GM23338 (cell line): ENCODE data around the gene ARPC4. TPM values are rescaled to one million over a fixed set of nuclear protein-coding genes. Genes with fewer than 3 reads are reported as not detected.
A peak's percentile ranks its signal among the peaks of the same experiment; 100 is the strongest.

Experiments
- ATAC-seq: fragments of 200-7000 bp; cut with Tn5 transposase; 3 replicates; pipeline ENCODE4 v1.9.1; 2020
- DNase-seq: peaks from one replicate; pipeline ENCODE4 v3.0.0-alpha.2; 2015; ENCODE audit warnings: low spot score
- H2AFZ ChIP-seq: fragments of 200-600 bp; sonication (generic); 2 replicates; pipeline ENCODE4 v1.8.0; 2016; ENCODE audit warnings: antibody characterized with exemption, mild to moderate bottlenecking, moderate library complexity
- H3F3A ChIP-seq: fragments of 200-600 bp; sonication (generic); replicated peaks from 2 replicates; pipeline ENCODE4 v1.8.0; 2017; ENCODE audit warnings: antibody characterized with exemption, mixed run types, low read depth
- H3K27ac ChIP-seq: fragments of 200-600 bp; sonication (generic); 2 replicates; pipeline ENCODE4 v1.6.1; 2016; ENCODE audit warnings: low read depth
- H3K27me3 ChIP-seq: fragments of 200-600 bp; sonication (generic); 2 replicates; pipeline ENCODE4 v1.8.0; 2016; ENCODE audit warnings: mild to moderate bottlenecking, mixed run types, moderate library complexity; ENCODE audit not compliant: insufficient read depth
- H3K36me3 ChIP-seq: fragments of 200-600 bp; sonication (generic); 2 replicates; pipeline ENCODE4 v1.8.0; 2016; ENCODE audit warnings: mild to moderate bottlenecking; ENCODE audit not compliant: insufficient read depth
- H3K4me1 ChIP-seq: fragments of 200-600 bp; sonication (generic); 2 replicates; pipeline ENCODE4 v1.8.0; 2016; ENCODE audit warnings: mild to moderate bottlenecking, moderate library complexity; ENCODE audit not compliant: insufficient read depth
- H3K4me2 ChIP-seq: fragments of 200-600 bp; sonication (generic); 2 replicates; pipeline ENCODE4 v1.7.1; 2017; ENCODE audit warnings: mixed run types
- H3K4me3 ChIP-seq: fragments of 200-600 bp; sonication (generic); 2 replicates; pipeline ENCODE4 v1.6.1; 2016; ENCODE audit warnings: mixed run types
- H3K79me2 ChIP-seq: fragments of 200-600 bp; sonication (generic); replicated peaks from 2 replicates; pipeline ENCODE4 v1.8.0; 2017; ENCODE audit warnings: mild to moderate bottlenecking; ENCODE audit not compliant: insufficient read depth
- H3K9me2 ChIP-seq: fragments of 200-600 bp; sonication (generic); 2 replicates; pipeline ENCODE4 v1.8.0; 2017; ENCODE audit not compliant: insufficient read depth
- H4K20me1 ChIP-seq: fragments of 200-600 bp; sonication (generic); replicated peaks from 2 replicates; pipeline ENCODE4 v1.8.0; 2017; ENCODE audit warnings: mild to moderate bottlenecking; ENCODE audit not compliant: insufficient read depth
- H3K27ac Mint-ChIP-seq: 2 replicates; pipeline ENCODE4 v1.8.0; 2020; ENCODE audit warnings: inconsistent platforms, mild to moderate bottlenecking, moderate library complexity, mixed read lengths
- H3K27me3 Mint-ChIP-seq: 3 replicates; pipeline ENCODE4 v1.8.0; 2022; ENCODE audit warnings: low read depth, mild to moderate bottlenecking, moderate library complexity, mixed read lengths, inconsistent platforms; ENCODE audit not compliant: insufficient read depth, poor library complexity
- H3K36me3 Mint-ChIP-seq: 3 replicates; pipeline ENCODE4 v1.8.0; 2021; ENCODE audit warnings: low read depth, mild to moderate bottlenecking, inconsistent platforms, moderate library complexity, mixed read lengths
- H3K4me1 Mint-ChIP-seq: 3 replicates; pipeline ENCODE4 v1.8.0; 2020; ENCODE audit warnings: mild to moderate bottlenecking, inconsistent platforms, mixed read lengths
- H3K4me3 Mint-ChIP-seq: 3 replicates; pipeline ENCODE4 v1.8.0; 2021; ENCODE audit warnings: moderate library complexity, mild to moderate bottlenecking, inconsistent platforms, mixed read lengths
- H3K9me3 Mint-ChIP-seq: 3 replicates; pipeline ENCODE4 v1.8.0; 2020; ENCODE audit warnings: moderate library complexity, mild to moderate bottlenecking, inconsistent platforms, mixed read lengths
- CREB1 ChIP-seq: fragments of 250-450 bp; sonication (Bioruptor Pico); IDR thresholded peaks from 2 replicates; pipeline ENCODE4 v1.5.0; 2020; ENCODE audit warnings: low read depth, mild to moderate bottlenecking, moderate library complexity
- CTCF ChIP-seq, 2 experiments: fragments of 200-600 bp in 1 of 2; sonication (generic) in 1 of 2; conservative IDR thresholded peaks; 2 replicates each; pipeline versions ENCODE4 v1.5.1 to v1.6.1; 2016 to 2017; ENCODE audit warnings: antibody characterized with exemption in 2 of 2, low read depth in 2 of 2, mild to moderate bottlenecking in 2 of 2, moderate library complexity in 1 of 2
- EZH2 ChIP-seq: fragments of 200-600 bp; sonication (generic); IDR thresholded peaks from one replicate; pipeline ENCODE4 v1.8.0; 2017; ENCODE audit warnings: antibody characterized with exemption, mild to moderate bottlenecking, low read depth; ENCODE audit not compliant: unreplicated experiment
- EZH2phosphoT487 ChIP-seq: fragments of 200-600 bp; sonication (generic); IDR thresholded peaks from one replicate; pipeline ENCODE4 v1.8.1; 2018; ENCODE audit warnings: antibody characterized with exemption; ENCODE audit not compliant: unreplicated experiment
- JUNB ChIP-seq: IDR thresholded peaks from one replicate; pipeline ENCODE4 v1.6.1; 2016; ENCODE audit warnings: antibody characterized with exemption; ENCODE audit not compliant: unreplicated experiment
- NANOG ChIP-seq: IDR thresholded peaks from 2 replicates; pipeline ENCODE4 v1.6.1; 2016; ENCODE audit warnings: antibody characterized with exemption, borderline replicate concordance
- POLR2AphosphoS5 ChIP-seq: IDR thresholded peaks from 2 replicates; pipeline ENCODE4 v1.6.1; 2016; ENCODE audit warnings: antibody characterized with exemption, low read depth
- STAT1 ChIP-seq: IDR thresholded peaks from one replicate; pipeline ENCODE4 v1.6.1; 2016; ENCODE audit warnings: antibody characterized with exemption; ENCODE audit not compliant: unreplicated experiment
- ZNF114 ChIP-seq: fragments of 250-450 bp; sonication (Bioruptor Pico); IDR thresholded peaks from 2 replicates; pipeline ENCODE4 v1.5.0; 2020; ENCODE audit warnings: mild to moderate bottlenecking, moderate library complexity
- ZNF331 ChIP-seq: fragments of 250-450 bp; sonication (Bioruptor Pico); IDR thresholded peaks from 2 replicates; pipeline ENCODE4 v1.5.0; 2020; ENCODE audit warnings: low read depth, mild to moderate bottlenecking, moderate library complexity
- polyA plus RNA-seq: library from polyadenylated mRNA; unstranded; fragments of >200 nt; fragmentation: Nextera tagmentation; extraction: Ambion mirVana; gene quantifications from 2 replicates; pipeline ENCODE4 v1.2.1, GENCODE V29; 2016
- total RNA-seq: library from RNA; depleted of rRNA; stranded (reverse); fragments of >200 nt; shearing (Covaris generic); gene quantifications from 2 replicates; pipeline ENCODE4 v1.2.3, GENCODE V29; 2014
- TF ChIP-seq, protein P1 (sequence below): IDR thresholded peaks from one replicate; pipeline ENCODE4 v1.6.1; 2018; ENCODE audit warnings: antibody characterized with exemption; ENCODE audit not compliant: unreplicated experiment
- TF ChIP-seq, protein P2 (sequence below): IDR thresholded peaks from 2 replicates; pipeline ENCODE4 v1.6.1; 2016; ENCODE audit warnings: antibody characterized with exemption
- TF ChIP-seq, protein P3 (sequence below): fragments of 250-450 bp; sonication (Bioruptor Pico); IDR thresholded peaks from 2 replicates; pipeline ENCODE4 v1.5.0; 2020; ENCODE audit warnings: mild to moderate bottlenecking, moderate library complexity

ARPC4 gene
- total and polyA plus RNA-seq, 2 experiments from 2014 or later = 71.9 to 176 TPM

DNA sequence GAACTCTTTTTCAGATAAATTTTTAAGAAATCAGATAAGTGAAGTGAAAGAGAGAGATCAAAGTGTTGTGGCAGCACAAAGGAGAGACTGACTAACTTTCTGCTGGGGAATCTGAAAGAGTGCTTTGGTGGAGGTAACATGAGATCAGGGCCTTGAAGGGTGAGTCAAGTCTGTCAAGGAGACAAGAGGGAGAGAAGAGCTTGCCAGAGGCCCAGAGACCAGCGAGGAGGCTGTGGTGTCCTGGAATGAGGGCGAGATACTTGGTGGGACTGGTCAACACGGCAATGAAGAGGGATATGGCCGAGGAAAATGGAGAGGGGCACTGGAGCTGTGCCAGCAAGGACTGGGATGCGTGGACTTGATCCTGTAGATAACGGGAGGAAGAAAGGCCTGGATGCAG is 5.2 kb upstream of the ARPC4 start:
- Histone ChIP-seq H3K9me2 (no peaks in the 10 kb centered on the region), H3K79me2 (no peaks in the 10 kb centered on the region), H3K4me3 (no peak overlapping the region), H3F3A (0 out of 2 replicates have a peak, but pooled peaks cover 8% of the 10 kb centered on the region), H4K20me1 (no peaks in the 10 kb centered on the region), H3K27ac (0 out of 2 replicates have a peak overlapping the region, but pooled peaks have one; percentile 45), H3K4me1 (no peaks in the 10 kb centered on the region; the same call in 1 of the 2 replicates), H3K27me3 (no peaks in the 10 kb centered on the region), H3K4me2 (no peak overlapping the region), H2AFZ (no peak overlapping the region), H3K36me3 (peaks cover 10% of the 10 kb centered on the region; the same call in 1 of the 2 replicates)
- Mint-ChIP-seq H3K27me3 (peaks cover 5% of the 10 kb centered on the region), H3K9me3 (no peaks in the 10 kb centered on the region), H3K4me3 (no peak overlapping the region; the same call in 2 of the 3 replicates), H3K4me1 (peaks cover 4% of the 10 kb centered on the region), H3K36me3 (peaks cover 68% of the 10 kb centered on the region), H3K27ac (no peak overlapping the region)
- DNase-seq = no peak
- TF ChIP-seq CREB1 (no peak), ZNF114 (CRISPR knock-in tag) (no peak), ZNF331 (CRISPR knock-in tag) (no peak), CTCF (conservative IDR thresholded peaks at IDR 0.05; ENCODE audit: low read depth in 2 of 2) (no peak), JUNB (no peak), EZH2 (no peak), POLR2AphosphoS5 (no peak), STAT1 (no peak), EZH2phosphoT487 (no peak), NANOG (no peak)
- TF ChIP-seq, protein P1, sequence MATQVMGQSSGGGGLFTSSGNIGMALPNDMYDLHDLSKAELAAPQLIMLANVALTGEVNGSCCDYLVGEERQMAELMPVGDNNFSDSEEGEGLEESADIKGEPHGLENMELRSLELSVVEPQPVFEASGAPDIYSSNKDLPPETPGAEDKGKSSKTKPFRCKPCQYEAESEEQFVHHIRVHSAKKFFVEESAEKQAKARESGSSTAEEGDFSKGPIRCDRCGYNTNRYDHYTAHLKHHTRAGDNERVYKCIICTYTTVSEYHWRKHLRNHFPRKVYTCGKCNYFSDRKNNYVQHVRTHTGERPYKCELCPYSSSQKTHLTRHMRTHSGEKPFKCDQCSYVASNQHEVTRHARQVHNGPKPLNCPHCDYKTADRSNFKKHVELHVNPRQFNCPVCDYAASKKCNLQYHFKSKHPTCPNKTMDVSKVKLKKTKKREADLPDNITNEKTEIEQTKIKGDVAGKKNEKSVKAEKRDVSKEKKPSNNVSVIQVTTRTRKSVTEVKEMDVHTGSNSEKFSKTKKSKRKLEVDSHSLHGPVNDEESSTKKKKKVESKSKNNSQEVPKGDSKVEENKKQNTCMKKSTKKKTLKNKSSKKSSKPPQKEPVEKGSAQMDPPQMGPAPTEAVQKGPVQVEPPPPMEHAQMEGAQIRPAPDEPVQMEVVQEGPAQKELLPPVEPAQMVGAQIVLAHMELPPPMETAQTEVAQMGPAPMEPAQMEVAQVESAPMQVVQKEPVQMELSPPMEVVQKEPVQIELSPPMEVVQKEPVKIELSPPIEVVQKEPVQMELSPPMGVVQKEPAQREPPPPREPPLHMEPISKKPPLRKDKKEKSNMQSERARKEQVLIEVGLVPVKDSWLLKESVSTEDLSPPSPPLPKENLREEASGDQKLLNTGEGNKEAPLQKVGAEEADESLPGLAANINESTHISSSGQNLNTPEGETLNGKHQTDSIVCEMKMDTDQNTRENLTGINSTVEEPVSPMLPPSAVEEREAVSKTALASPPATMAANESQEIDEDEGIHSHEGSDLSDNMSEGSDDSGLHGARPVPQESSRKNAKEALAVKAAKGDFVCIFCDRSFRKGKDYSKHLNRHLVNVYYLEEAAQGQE = no peak
- TF ChIP-seq, protein P2, sequence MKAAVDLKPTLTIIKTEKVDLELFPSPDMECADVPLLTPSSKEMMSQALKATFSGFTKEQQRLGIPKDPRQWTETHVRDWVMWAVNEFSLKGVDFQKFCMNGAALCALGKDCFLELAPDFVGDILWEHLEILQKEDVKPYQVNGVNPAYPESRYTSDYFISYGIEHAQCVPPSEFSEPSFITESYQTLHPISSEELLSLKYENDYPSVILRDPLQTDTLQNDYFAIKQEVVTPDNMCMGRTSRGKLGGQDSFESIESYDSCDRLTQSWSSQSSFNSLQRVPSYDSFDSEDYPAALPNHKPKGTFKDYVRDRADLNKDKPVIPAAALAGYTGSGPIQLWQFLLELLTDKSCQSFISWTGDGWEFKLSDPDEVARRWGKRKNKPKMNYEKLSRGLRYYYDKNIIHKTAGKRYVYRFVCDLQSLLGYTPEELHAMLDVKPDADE = no peak
- TF ChIP-seq, protein P3, sequence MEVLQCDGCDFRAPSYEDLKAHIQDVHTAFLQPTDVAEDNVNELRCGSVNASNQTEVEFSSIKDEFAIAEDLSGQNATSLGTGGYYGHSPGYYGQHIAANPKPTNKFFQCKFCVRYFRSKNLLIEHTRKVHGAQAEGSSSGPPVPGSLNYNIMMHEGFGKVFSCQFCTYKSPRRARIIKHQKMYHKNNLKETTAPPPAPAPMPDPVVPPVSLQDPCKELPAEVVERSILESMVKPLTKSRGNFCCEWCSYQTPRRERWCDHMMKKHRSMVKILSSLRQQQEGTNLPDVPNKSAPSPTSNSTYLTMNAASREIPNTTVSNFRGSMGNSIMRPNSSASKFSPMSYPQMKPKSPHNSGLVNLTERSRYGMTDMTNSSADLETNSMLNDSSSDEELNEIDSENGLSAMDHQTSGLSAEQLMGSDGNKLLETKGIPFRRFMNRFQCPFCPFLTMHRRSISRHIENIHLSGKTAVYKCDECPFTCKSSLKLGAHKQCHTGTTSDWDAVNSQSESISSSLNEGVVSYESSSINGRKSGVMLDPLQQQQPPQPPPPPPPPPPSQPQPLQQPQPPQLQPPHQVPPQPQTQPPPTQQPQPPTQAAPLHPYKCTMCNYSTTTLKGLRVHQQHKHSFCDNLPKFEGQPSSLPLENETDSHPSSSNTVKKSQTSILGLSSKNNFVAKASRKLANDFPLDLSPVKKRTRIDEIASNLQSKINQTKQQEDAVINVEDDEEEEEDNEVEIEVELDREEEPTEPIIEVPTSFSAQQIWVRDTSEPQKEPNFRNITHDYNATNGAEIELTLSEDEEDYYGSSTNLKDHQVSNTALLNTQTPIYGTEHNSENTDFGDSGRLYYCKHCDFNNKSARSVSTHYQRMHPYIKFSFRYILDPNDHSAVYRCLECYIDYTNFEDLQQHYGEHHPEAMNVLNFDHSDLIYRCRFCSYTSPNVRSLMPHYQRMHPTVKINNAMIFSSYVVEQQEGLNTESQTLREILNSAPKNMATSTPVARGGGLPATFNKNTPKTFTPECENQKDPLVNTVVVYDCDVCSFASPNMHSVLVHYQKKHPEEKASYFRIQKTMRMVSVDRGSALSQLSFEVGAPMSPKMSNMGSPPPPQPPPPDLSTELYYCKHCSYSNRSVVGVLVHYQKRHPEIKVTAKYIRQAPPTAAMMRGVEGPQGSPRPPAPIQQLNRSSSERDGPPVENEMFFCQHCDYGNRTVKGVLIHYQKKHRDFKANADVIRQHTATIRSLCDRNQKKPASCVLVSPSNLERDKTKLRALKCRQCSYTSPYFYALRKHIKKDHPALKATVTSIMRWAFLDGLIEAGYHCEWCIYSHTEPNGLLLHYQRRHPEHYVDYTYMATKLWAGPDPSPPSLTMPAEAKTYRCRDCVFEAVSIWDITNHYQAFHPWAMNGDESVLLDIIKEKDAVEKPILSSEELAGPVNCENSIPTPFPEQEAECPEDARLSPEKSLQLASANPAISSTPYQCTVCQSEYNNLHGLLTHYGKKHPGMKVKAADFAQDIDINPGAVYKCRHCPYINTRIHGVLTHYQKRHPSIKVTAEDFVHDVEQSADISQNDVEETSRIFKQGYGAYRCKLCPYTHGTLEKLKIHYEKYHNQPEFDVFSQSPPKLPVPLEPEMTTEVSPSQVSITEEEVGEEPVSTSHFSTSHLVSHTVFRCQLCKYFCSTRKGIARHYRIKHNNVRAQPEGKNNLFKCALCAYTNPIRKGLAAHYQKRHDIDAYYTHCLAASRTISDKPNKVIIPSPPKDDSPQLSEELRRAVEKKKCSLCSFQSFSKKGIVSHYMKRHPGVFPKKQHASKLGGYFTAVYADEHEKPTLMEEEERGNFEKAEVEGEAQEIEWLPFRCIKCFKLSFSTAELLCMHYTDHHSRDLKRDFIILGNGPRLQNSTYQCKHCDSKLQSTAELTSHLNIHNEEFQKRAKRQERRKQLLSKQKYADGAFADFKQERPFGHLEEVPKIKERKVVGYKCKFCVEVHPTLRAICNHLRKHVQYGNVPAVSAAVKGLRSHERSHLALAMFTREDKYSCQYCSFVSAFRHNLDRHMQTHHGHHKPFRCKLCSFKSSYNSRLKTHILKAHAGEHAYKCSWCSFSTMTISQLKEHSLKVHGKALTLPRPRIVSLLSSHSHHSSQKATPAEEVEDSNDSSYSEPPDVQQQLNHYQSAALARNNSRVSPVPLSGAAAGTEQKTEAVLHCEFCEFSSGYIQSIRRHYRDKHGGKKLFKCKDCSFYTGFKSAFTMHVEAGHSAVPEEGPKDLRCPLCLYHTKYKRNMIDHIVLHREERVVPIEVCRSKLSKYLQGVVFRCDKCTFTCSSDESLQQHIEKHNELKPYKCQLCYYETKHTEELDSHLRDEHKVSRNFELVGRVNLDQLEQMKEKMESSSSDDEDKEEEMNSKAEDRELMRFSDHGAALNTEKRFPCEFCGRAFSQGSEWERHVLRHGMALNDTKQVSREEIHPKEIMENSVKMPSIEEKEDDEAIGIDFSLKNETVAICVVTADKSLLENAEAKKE (CRISPR knock-in tag) = no peak
- ATAC-seq = no peak
